Tibial nerve (tissue), 4 donors: ENCODE data around the gene GPR141.

Experiments
- EP300 ChIP-seq, 2 donors: sonication (generic); formaldehyde crosslinking; IDR thresholded peaks; one replicate each; pipeline ENCODE4 v1.6.1; 2017; ENCODE audit warnings: antibody characterized with exemption in 2 of 2, mild to moderate bottlenecking in 1 of 2
- POLR2A ChIP-seq, 2 donors: fragments of 450-650 bp; IDR thresholded peaks; one replicate each; pipeline ENCODE4 v1.6.1; 2017; ENCODE audit warnings: antibody characterized with exemption in 2 of 2, mild to moderate bottlenecking in 2 of 2, moderate library complexity in 2 of 2
- TF ChIP-seq, protein P1 (sequence below), 5 experiments: fragments of 200-600 bp in 3 of 5; fragments of 450-650 bp in 2 of 5; sonication (generic) in 3 of 5; IDR thresholded peaks; one replicate each; pipeline ENCODE4 v1.5.1; 2016 to 2019; ENCODE audit warnings: antibody characterized with exemption in 5 of 5, mild to moderate bottlenecking in 3 of 5, moderate library complexity in 2 of 5

DNA sequence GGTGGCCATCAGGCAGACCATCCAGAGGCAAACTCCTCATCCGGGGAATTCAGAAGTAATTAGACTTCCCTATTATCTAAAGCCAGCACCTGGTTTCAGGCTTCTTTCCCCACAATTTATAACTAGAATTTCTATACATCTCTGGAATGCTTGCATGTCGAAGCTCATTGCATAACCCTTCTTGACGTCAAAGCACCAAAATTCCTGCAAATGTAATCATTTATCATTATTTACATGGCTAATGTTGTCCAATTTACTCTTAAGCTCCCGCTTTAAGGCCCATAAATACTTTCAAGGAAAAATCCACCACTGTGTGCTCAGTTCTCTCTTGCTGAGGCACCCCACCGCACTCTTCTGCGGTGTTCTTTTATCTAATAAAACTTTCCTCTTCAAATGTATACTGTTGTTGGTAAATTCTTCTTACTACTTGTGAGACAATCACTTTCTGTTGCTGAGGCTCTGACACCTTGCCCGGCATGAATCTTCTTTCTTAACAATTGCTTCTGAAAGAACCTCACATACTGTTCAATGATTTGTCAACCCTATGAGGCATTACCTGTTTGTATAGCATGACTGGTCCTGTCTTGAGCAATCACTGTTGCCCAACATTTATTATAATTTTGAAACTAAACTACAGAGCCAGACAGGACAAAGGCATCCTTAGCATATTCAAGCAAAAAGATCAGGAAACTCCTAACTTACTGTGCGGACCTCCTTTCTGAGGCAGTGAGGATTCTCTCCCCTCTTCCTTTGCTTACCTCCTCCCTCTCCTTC, 17.4 kb upstream of the GPR141 start:
- TF ChIP-seq POLR2A (IDR thresholded peaks at IDR 0.05) (no peak), EP300 (IDR thresholded peaks at IDR 0.05) (no peak)
- TF ChIP-seq, protein P1, sequence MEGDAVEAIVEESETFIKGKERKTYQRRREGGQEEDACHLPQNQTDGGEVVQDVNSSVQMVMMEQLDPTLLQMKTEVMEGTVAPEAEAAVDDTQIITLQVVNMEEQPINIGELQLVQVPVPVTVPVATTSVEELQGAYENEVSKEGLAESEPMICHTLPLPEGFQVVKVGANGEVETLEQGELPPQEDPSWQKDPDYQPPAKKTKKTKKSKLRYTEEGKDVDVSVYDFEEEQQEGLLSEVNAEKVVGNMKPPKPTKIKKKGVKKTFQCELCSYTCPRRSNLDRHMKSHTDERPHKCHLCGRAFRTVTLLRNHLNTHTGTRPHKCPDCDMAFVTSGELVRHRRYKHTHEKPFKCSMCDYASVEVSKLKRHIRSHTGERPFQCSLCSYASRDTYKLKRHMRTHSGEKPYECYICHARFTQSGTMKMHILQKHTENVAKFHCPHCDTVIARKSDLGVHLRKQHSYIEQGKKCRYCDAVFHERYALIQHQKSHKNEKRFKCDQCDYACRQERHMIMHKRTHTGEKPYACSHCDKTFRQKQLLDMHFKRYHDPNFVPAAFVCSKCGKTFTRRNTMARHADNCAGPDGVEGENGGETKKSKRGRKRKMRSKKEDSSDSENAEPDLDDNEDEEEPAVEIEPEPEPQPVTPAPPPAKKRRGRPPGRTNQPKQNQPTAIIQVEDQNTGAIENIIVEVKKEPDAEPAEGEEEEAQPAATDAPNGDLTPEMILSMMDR (IDR thresholded peaks at IDR 0.05): no peak
